IPS DF 4.7 (cell line): ENCODE measurements around the gene ARID2.

Experiments
- DNase-seq: peaks from one replicate; pipeline ENCODE4 v3.0.0-alpha.2; 2013; ENCODE audit warnings: low spot score; ENCODE audit errors: extremely low read depth

ARID2 gene

GRCh38 chr12:45729233-45730083 is at the start of gene ARID2:
ARID2 (plus strand) TSS chr12:45729706; CDS start chr12:45729837, 131 bp downstream.
- DNase-seq, result no peak

GRCh38 chr12:45680362-45680761 is 49.1 kb upstream of the ARID2 start:
- no peak for DNase-seq

GRCh38 chr12:45681465-45681864 is 48.0 kb upstream of the ARID2 start:
- no peak for DNase-seq

GRCh38 chr12:45685680-45686079 is 43.8 kb upstream of the ARID2 start:
- DNase-seq, result no peak

- DNase-seq, result no peak
Measured at GRCh38 chr12:45687081-45688015, 42.2 kb upstream of the ARID2 start.

- no peak for DNase-seq
Measured at GRCh38 chr12:45688183-45688582, 41.3 kb upstream of the ARID2 start.

GRCh38 chr12:45695035-45695434 is 34.5 kb upstream of the ARID2 start:
- DNase-seq, result no peak

GRCh38 chr12:45695606-45696005 is 33.9 kb upstream of the ARID2 start:
- no peak for DNase-seq

GRCh38 chr12:45696049-45696448 is 33.5 kb upstream of the ARID2 start:
- no peak for DNase-seq

GRCh38 chr12:45697371-45697770 is 32.1 kb upstream of the ARID2 start:
- no peak for DNase-seq

- no peak for DNase-seq
Measured at GRCh38 chr12:45701296-45701695, 28.2 kb upstream of the ARID2 start.

- no peak for DNase-seq
Measured at GRCh38 chr12:45703942-45704341, 25.6 kb upstream of the ARID2 start.

GRCh38 chr12:45704968-45705367 is 24.5 kb upstream of the ARID2 start:
- DNase-seq, result no peak

- no peak for DNase-seq
Measured at GRCh38 chr12:45705404-45705803, 24.1 kb upstream of the ARID2 start.

GRCh38 chr12:45707241-45707857 is 22.2 kb upstream of the ARID2 start:
- DNase-seq, result no peak

GRCh38 chr12:45708363-45708762 is 21.1 kb upstream of the ARID2 start:
- DNase-seq, result no peak

- no peak for DNase-seq
Measured at GRCh38 chr12:45708901-45709300, 20.6 kb upstream of the ARID2 start.

- DNase-seq, result no peak
Measured at GRCh38 chr12:45712319-45712718, 17.2 kb upstream of the ARID2 start.

- DNase-seq, result no peak
Measured at GRCh38 chr12:45713078-45713477, 16.4 kb upstream of the ARID2 start.

- no peak for DNase-seq
Measured at GRCh38 chr12:45718306-45718705, 11.2 kb upstream of the ARID2 start.

- DNase-seq, result no peak
Measured at GRCh38 chr12:45720069-45720468, 9.4 kb upstream of the ARID2 start.

GRCh38 chr12:45721369-45721768 is 8.1 kb upstream of the ARID2 start:
- no peak for DNase-seq
